ENCODE measurements around the gene ARSI.

Gene ARSI

DNA sequence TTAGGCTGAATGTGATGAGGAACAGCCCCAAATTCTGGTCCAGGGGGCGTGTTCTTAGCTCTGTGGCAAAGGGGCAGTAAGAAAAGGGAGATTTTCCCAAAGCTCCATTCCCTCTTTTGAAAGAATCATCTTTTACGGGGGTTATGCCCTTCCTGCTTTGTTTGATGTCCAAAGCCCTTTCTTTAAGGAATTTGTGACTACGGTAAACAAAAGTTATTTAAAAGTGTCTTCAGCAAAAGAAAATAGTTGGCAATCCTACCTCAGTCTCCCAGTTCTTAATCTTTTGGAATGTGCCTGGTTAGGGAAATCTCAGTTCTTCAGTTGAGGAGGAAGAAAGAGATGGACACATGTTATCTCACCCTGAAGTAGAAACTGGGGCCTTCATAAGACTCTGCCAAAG lies 24.4 kb upstream of the ARSI start:
- TF ChIP-seq ZFX (IDR thresholded peaks at IDR 0.05; ENCODE audit: borderline replicate concordance) (no peak), CTCF (IDR thresholded peaks at IDR 0.05) (no peak)
- no peak overlapping the region for H3K27ac ChIP-seq

- TF ChIP-seq CTCF (IDR thresholded peaks at IDR 0.05) (no peak), ZFX (IDR thresholded peaks at IDR 0.05; ENCODE audit: borderline replicate concordance) (no peak)
- no peak overlapping the region for H3K27ac ChIP-seq
These were observed 24.0 kb upstream of the ARSI start for GRCh38 chr5:150326707-150327106.

DNA sequence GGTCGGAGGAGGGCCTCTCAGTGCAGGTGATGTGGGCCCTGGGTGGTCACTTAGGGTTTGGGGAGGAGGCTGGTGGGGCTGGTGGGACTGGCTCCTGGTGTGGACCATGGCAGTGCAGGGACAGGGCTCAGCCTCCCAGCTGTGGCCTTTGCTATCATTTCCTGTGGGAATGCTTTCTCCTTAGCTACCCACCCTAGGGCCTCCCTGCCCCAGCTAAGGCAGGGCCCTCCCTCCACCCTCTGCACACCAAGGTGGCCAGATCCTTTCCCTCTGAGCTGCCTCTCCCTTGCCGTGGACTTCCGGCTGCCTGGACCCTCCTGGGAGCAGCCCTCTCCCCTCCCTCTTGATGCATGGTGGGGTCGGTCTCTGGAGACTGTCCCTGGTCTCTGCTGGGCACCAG lies 22.7 kb upstream of the ARSI start:
- no peak for TF ChIP-seq CTCF (IDR thresholded peaks at IDR 0.05)
- TF ChIP-seq ZFX (IDR thresholded peaks at IDR 0.05; ENCODE audit: borderline replicate concordance), result no peak
- H3K27ac ChIP-seq, result no peak overlapping the region

DNA sequence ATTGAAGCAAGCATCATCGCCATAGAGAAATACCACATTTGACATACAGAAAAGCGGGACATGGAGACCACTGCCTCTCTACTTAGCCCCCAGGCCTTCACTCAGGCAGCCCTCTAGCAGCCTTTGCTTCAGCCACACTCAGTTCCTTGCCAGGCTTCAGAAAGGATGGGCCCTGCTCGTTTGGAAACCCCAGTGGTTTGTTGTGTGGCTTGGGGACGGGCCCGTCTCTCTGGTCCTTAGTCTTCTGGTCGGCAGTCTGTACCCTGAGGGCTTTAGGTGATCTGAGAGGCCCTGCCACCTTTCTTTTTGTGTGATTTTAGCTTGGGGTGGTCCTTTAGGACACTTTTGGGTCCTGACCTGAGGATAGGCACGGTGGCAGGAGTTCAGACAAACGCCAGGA lies 21.1 kb upstream of the ARSI start:
- no peak overlapping the region for H3K27ac ChIP-seq
- no peak for TF ChIP-seq CTCF (IDR thresholded peaks at IDR 0.05)
- TF ChIP-seq ZFX (IDR thresholded peaks at IDR 0.05; ENCODE audit: borderline replicate concordance), result no peak

GRCh38 chr5:150323092-150323491 lies 20.4 kb upstream of the ARSI start:
- H3K27ac ChIP-seq, result no peak overlapping the region
- no peak for TF ChIP-seq ZFX (IDR thresholded peaks at IDR 0.05; ENCODE audit: borderline replicate concordance)
- TF ChIP-seq CTCF (IDR thresholded peaks at IDR 0.05), result no peak

DNA sequence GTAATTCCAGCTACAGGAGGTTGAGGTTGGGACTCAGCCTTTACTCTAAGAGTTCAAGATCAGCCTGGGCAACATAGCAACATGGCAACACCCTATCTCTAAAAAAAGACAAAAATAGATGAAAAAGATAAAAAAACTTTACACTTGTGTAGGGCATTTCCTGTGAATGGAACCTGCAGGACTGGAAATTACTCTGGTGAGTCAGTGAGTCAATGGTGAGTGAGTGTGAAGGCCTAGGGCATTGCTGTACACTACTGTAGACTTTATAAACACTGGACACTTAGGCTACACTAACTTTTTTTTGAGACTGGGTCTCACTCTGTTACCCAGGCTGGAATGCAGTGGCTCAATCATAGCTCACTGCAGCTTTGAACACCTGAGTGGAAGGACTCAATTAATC lies 19.5 kb upstream of the ARSI start:
- H3K27ac ChIP-seq, result no peak overlapping the region
- TF ChIP-seq CTCF (IDR thresholded peaks at IDR 0.05) (no peak), ZFX (IDR thresholded peaks at IDR 0.05; ENCODE audit: borderline replicate concordance) (no peak)

DNA sequence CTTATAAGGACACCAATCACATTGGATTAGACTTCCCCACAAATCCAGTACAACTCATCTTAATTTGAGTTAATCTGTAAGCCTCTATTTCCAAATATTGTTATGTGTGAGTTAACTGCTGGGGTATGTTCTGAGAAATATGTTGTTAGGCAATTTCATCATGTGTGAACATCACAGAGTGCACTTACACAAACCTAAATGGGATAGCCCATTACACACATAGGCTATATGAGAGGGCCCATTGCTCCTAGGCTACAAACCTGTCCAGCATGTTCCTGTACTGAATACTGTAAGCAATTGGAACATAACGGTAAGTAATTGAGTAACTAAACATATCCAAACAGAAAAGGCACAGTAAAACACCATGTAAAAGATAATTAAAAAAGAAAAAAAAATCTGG lies 19.1 kb upstream of the ARSI start:
- TF ChIP-seq CTCF (IDR thresholded peaks at IDR 0.05), result no peak
- TF ChIP-seq ZFX (IDR thresholded peaks at IDR 0.05; ENCODE audit: borderline replicate concordance), result no peak
- no peak overlapping the region for H3K27ac ChIP-seq
